Measurements from ENCODE around the gene PHRF1. TPM values are rescaled to one million over a fixed set of nuclear protein-coding genes. Genes with fewer than 3 reads are reported as not detected.

Gene PHRF1
- total RNA-seq, 1 experiment from 2014 or later: 48.9 TPM

- H3K27me3 ChIP-seq (ENCODE audit: insufficient read depth, low read length): no peaks in the 10 kb centered on the region
- H3K27me3 Mint-ChIP-seq (ENCODE audit: low read depth): no peaks in the 10 kb centered on the region
- H3K4me1 ChIP-seq (ENCODE audit: insufficient read depth, low read length): no peaks in the 10 kb centered on the region
- H4K5ac ChIP-seq (ENCODE audit: insufficient read length, low read depth, low read length): no peak overlapping the region
- H2AFZ ChIP-seq (ENCODE audit: low read length): no peak overlapping the region
- no peak overlapping the region for H2BK15ac ChIP-seq (ENCODE audit: low read depth, low read length)
- H4K8ac ChIP-seq (replicated peaks; ENCODE audit: insufficient read length, low read depth, low read length): no peak overlapping the region
- DNase-seq: no peak
- no peak for TF ChIP-seq CTCF (conservative IDR thresholded peaks at IDR 0.05)
- H3K79me2 ChIP-seq (ENCODE audit: insufficient read depth, low read length): no peaks in the 10 kb centered on the region
- no peaks in the 10 kb centered on the region for H3K9me3 ChIP-seq (ENCODE audit: control insufficient read depth, low read depth, low read length)
- H3K56ac ChIP-seq (ENCODE audit: insufficient read length, low read depth, low read length): no peak overlapping the region
- H3K79me1 ChIP-seq (ENCODE audit: insufficient read depth, low read depth, low read length, poor library complexity, severe bottlenecking): no peaks in the 10 kb centered on the region
- no peak overlapping the region for H4K91ac ChIP-seq (ENCODE audit: insufficient read length, low read depth, low read length)
- H3K4me2 ChIP-seq (ENCODE audit: insufficient read depth, insufficient read length, low read length): no peak overlapping the region
- H2AK5ac ChIP-seq (ENCODE audit: insufficient read length, low read length): no peak overlapping the region
- H2BK12ac ChIP-seq (ENCODE audit: insufficient read length, low read depth, low read length): no peak overlapping the region
- peaks cover 3% of the 10 kb centered on the region for H4K20me1 ChIP-seq (ENCODE audit: control insufficient read depth, insufficient read depth, insufficient read length)
- no peak overlapping the region for H2BK20ac ChIP-seq (ENCODE audit: low read depth, low read length, poor library complexity, severe bottlenecking)
- H3K27ac ChIP-seq (ENCODE audit: insufficient read length, low read depth, low read length): no peak overlapping the region
- no peak overlapping the region for H3K18ac ChIP-seq (ENCODE audit: insufficient read length, low read depth, low read length)
- no peaks in the 10 kb centered on the region for H3K23me2 ChIP-seq (ENCODE audit: insufficient read length, low read depth, low read length, poor library complexity, severe bottlenecking)
- no peak overlapping the region for H2BK120ac ChIP-seq (ENCODE audit: low read depth, low read length, poor library complexity, severe bottlenecking)
- H3K9me3 Mint-ChIP-seq: no peaks in the 10 kb centered on the region
- no peak overlapping the region for H3K4ac ChIP-seq (ENCODE audit: low read depth, low read length)
- H3K36me3 Mint-ChIP-seq (ENCODE audit: insufficient read depth in 1 of 3, low read depth in 3 of 3): peaks cover 33 to 69% (median 66%) of the 10 kb centered on the region in 3 experiments; a peak in 6 of 7 replicates
- H3K9ac ChIP-seq (ENCODE audit: extremely low read depth, insufficient read length, low read length): no peak overlapping the region
- H3K23ac ChIP-seq (ENCODE audit: insufficient read length, low read depth, low read length): no peak overlapping the region
- H3K4me3 Mint-ChIP-seq: no peak overlapping the region
- no peaks in the 10 kb centered on the region for H3K4me1 Mint-ChIP-seq
- WGBS (ENCODE audit: extremely low coverage, insufficient read length, low lambda C conversion rate): no CpG with 5 or more reads among the region's 33 CpGs
- no peak overlapping the region for H3K14ac ChIP-seq (ENCODE audit: insufficient read depth, low read length)
- no peak overlapping the region for H3T11ph ChIP-seq (ENCODE audit: low read length)
- peak overlapping the region in 1 of 3 experiments; percentile 41; a peak in 1 of 7 replicates for H3K27ac Mint-ChIP-seq
- no peak overlapping the region for H2BK5ac ChIP-seq (ENCODE audit: insufficient read length, low read length)
Observed at GRCh38 chr11:605286-606129, 29.2 kb downstream of the PHRF1 start.
